OCI-LY3 (cell line): Measurements from ENCODE around the gene RNF113B.

Experiments
- H2AFZ ChIP-seq: fragments of 200-600, 300-600 bp; shearing (Covaris generic); 2 replicates; pipeline ENCODE4 v1.6.0; 2014; ENCODE audit warnings: antibody characterized with exemption, low read depth, low read length
- H3K27ac ChIP-seq: fragments of 200-600, 300-600 bp; sonication (generic); 2 replicates; pipeline ENCODE4 v1.5.1; 2014; ENCODE audit warnings: mild to moderate bottlenecking, low read length, moderate library complexity, mixed read lengths
- H3K27me3 ChIP-seq: fragments of 200-600, 300-600 bp; sonication (generic); 2 replicates; pipeline ENCODE4 v1.6.1; 2014; ENCODE audit warnings: low read depth, low read length, mixed read lengths
- H3K36me3 ChIP-seq: fragments of 200-600, 300-600 bp; sonication (generic); replicated peaks from 2 replicates; pipeline ENCODE3; 2014; ENCODE audit warnings: low read depth, low read length, mixed read lengths
- H3K4me1 ChIP-seq: fragments of 300-600, 200-600 bp; sonication (generic); 2 replicates; pipeline ENCODE4 v1.6.1; 2014; ENCODE audit warnings: low read length, mixed read lengths
- H3K4me2 ChIP-seq: fragments of 200-600, 300-600 bp; sonication (generic); 2 replicates; pipeline ENCODE4 v1.6.1; 2014; ENCODE audit warnings: low read length, mixed read lengths
- H3K4me3 ChIP-seq: fragments of 300-600, 200-600 bp; sonication (generic); 2 replicates; pipeline ENCODE4 v1.5.1; 2014; ENCODE audit warnings: antibody characterized with exemption, mild to moderate bottlenecking, low read length, moderate library complexity
- H3K79me2 ChIP-seq: fragments of 300-600, 200-600 bp; shearing (Covaris generic); 2 replicates; pipeline ENCODE4 v1.6.1; 2014; ENCODE audit warnings: mild to moderate bottlenecking, low read length, mixed read lengths
- H3K9ac ChIP-seq: fragments of 300-600, 200-600 bp; shearing (Covaris generic); 2 replicates; pipeline ENCODE4 v1.6.0; 2014; ENCODE audit warnings: mild to moderate bottlenecking, low read length, moderate library complexity
- H3K9me3 ChIP-seq: fragments of 200-600, 300-600 bp; shearing (Covaris generic); 2 replicates; pipeline ENCODE4 v1.6.1; 2014; ENCODE audit warnings: low read length, mixed read lengths; ENCODE audit not compliant: insufficient read depth
- H4K20me1 ChIP-seq: fragments of 200-600, 300-600 bp; sonication (generic); 2 replicates; pipeline ENCODE4 v1.6.1; 2016; ENCODE audit warnings: low read length, mixed read lengths; ENCODE audit not compliant: insufficient read depth
- CTCF ChIP-seq: fragments of 200-600, 300-600 bp; sonication (generic); IDR thresholded peaks from 2 replicates; pipeline ENCODE4 v1.5.1; 2014; ENCODE audit warnings: antibody characterized with exemption, low read length, low read depth
- EZH2phosphoT487 ChIP-seq: fragments of 200-600 bp; shearing (Covaris generic); IDR thresholded peaks from 2 replicates; pipeline ENCODE4 v1.6.1; 2018; ENCODE audit warnings: antibody characterized with exemption, mixed run types, low read depth

Gene RNF113B

GRCh38 chr13:98173431-98174152, 3.5 kb downstream of the RNF113B start:
- no peaks in the 10 kb centered on the region for H4K20me1 ChIP-seq
- H3K4me2 ChIP-seq, result no peak overlapping the region
- H3K9ac ChIP-seq, result no peak overlapping the region
- peaks cover 6% of the 10 kb centered on the region for H3K4me1 ChIP-seq
- TF ChIP-seq CTCF, result no peak
- TF ChIP-seq EZH2phosphoT487, result no peak
- no peak overlapping the region for H3K27ac ChIP-seq
- H3K9me3 ChIP-seq, result no peaks in the 10 kb centered on the region
- peaks cover 10% of the 10 kb centered on the region for H3K27me3 ChIP-seq
- no peaks in the 10 kb centered on the region for H3K36me3 ChIP-seq
- no peak overlapping the region for H3K4me3 ChIP-seq
- no peaks in the 10 kb centered on the region for H3K79me2 ChIP-seq
- H2AFZ ChIP-seq, result no peak overlapping the region

- H3K27me3 ChIP-seq, result peaks cover 14% of the 10 kb centered on the region
- 0 out of 2 replicates have a peak overlapping the region, but pooled peaks have one; percentile 5 for H3K4me2 ChIP-seq
- no peak for TF ChIP-seq EZH2phosphoT487
- no peak for TF ChIP-seq CTCF
- no peaks in the 10 kb centered on the region for H3K36me3 ChIP-seq
- peaks cover 6% of the 10 kb centered on the region for H3K4me1 ChIP-seq
- H4K20me1 ChIP-seq, result no peaks in the 10 kb centered on the region
- no peaks in the 10 kb centered on the region for H3K79me2 ChIP-seq
- H3K4me3 ChIP-seq, result no peak overlapping the region
- H3K9me3 ChIP-seq, result no peaks in the 10 kb centered on the region
- no peak overlapping the region for H2AFZ ChIP-seq
- H3K9ac ChIP-seq, result no peak overlapping the region
- no peak overlapping the region for H3K27ac ChIP-seq
Measured at GRCh38 chr13:98172590-98173422, 4.3 kb downstream of the RNF113B start.

- H3K4me2 ChIP-seq, result 0 out of 2 replicates have a peak overlapping the region, but pooled peaks have one; percentile 5
- H3K27ac ChIP-seq, result no peak overlapping the region
- peaks cover 6% of the 10 kb centered on the region for H3K4me1 ChIP-seq
- no peaks in the 10 kb centered on the region for H3K79me2 ChIP-seq
- H4K20me1 ChIP-seq, result no peaks in the 10 kb centered on the region
- peaks cover 14% of the 10 kb centered on the region for H3K27me3 ChIP-seq
- TF ChIP-seq CTCF, result no peak
- no peak for TF ChIP-seq EZH2phosphoT487
- no peak overlapping the region for H3K4me3 ChIP-seq
- no peak overlapping the region for H2AFZ ChIP-seq
- no peak overlapping the region for H3K9ac ChIP-seq
- no peaks in the 10 kb centered on the region for H3K9me3 ChIP-seq
- no peaks in the 10 kb centered on the region for H3K36me3 ChIP-seq
Measured at GRCh38 chr13:98171900-98172589, 5.0 kb downstream of the RNF113B start.

GRCh38 chr13:98169331-98169730, 7.7 kb downstream of the RNF113B start:
- H3K9me3 ChIP-seq, result no peaks in the 10 kb centered on the region
- H3K9ac ChIP-seq, result no peak overlapping the region
- peaks cover 14% of the 10 kb centered on the region for H3K27me3 ChIP-seq
- H3K4me1 ChIP-seq, result no peaks in the 10 kb centered on the region
- H2AFZ ChIP-seq, result no peak overlapping the region
- no peak overlapping the region for H3K4me3 ChIP-seq
- H3K79me2 ChIP-seq, result no peaks in the 10 kb centered on the region
- H3K4me2 ChIP-seq, result no peak overlapping the region
- H4K20me1 ChIP-seq, result no peaks in the 10 kb centered on the region
- TF ChIP-seq EZH2phosphoT487, result no peak
- no peak for TF ChIP-seq CTCF
- no peaks in the 10 kb centered on the region for H3K36me3 ChIP-seq
- no peak overlapping the region for H3K27ac ChIP-seq
